PFSK-1 (cell line): Measurements from ENCODE around the gene PODXL2.

Experiments
- FOXP2 ChIP-seq: optimal IDR thresholded peaks from 2 replicates; pipeline ENCODE3; 2011; ENCODE audit warnings: borderline replicate concordance, control low read depth, inconsistent platforms; ENCODE audit not compliant: insufficient read depth; ENCODE audit errors: extremely low read length, extremely low read depth
- POLR2AphosphoS5 ChIP-seq: IDR thresholded peaks from 2 replicates; pipeline ENCODE4 v1.6.1; 2012; ENCODE audit warnings: low read depth, mild to moderate bottlenecking, control low read depth, low read length, moderate library complexity
- REST ChIP-seq, 2 experiments: IDR thresholded peaks; 2 replicates each; pipeline versions ENCODE4 v1.6.1 to v1.8.0; 2011 to 2012; ENCODE audit warnings: low read depth in 2 of 2, low read length in 2 of 2, control low read depth in 1 of 2, inconsistent platforms in 1 of 2, mild to moderate bottlenecking in 1 of 2, moderate library complexity in 1 of 2; ENCODE audit not compliant: insufficient read depth in 1 of 2
- SIN3A ChIP-seq: IDR thresholded peaks from 2 replicates; pipeline ENCODE4 v1.6.1; 2012; ENCODE audit warnings: mild to moderate bottlenecking, low read length, moderate library complexity, borderline replicate concordance; ENCODE audit not compliant: insufficient read depth
- TAF1 ChIP-seq: IDR thresholded peaks from 2 replicates; pipeline ENCODE4 v1.6.1; 2012; ENCODE audit warnings: low read length, control low read depth, borderline replicate concordance; ENCODE audit not compliant: insufficient read depth

Gene PODXL2

GRCh38 chr3:127720985-127721935, 92.3 kb downstream of the PODXL2 start:
- no peak for TF ChIP-seq POLR2AphosphoS5
- no peak for TF ChIP-seq TAF1
- TF ChIP-seq REST (IDR thresholded peaks at IDR 0.05; ENCODE audit: insufficient read depth in 1 of 2, low read depth in 2 of 2, low read length in 2 of 2): no peak

- TF ChIP-seq REST (IDR thresholded peaks at IDR 0.05; ENCODE audit: insufficient read depth in 1 of 2, low read depth in 2 of 2, low read length in 2 of 2): no peak
- no peak for TF ChIP-seq SIN3A
- no peak for TF ChIP-seq FOXP2
- no peak for TF ChIP-seq TAF1
- TF ChIP-seq POLR2AphosphoS5: no peak
Measured at GRCh38 chr3:127722091-127722784, 93.3 kb downstream of the PODXL2 start.
